Activated B cell treated with CpG ODN at 0.5 μM for 24 hours (primary cell): ENCODE measurements around the gene RCAN2. TPM values are rescaled to one million over a fixed set of nuclear protein-coding genes. Genes with fewer than 3 reads are reported as not detected.

Experiments used
- ATAC-seq: fragments of 200-7000 bp; cut with Tn5 transposase; one replicate; pipeline ENCODE4 v1.10.0; 2021; ENCODE audit warnings: low read depth, mild to moderate bottlenecking, moderate library complexity
- CTCF ChIA-PET: fragments of 350-600 bp; sonication (Branson Sonifier 250); formaldehyde crosslinking; loops from one replicate; lab custom pipeline; 2021; ENCODE audit warnings: antibody characterized with exemption; lab: Charles Lee
- POLR2A ChIA-PET: fragments of 350-600 bp; sonication (Branson Sonifier 250); formaldehyde crosslinking; loops from one replicate; lab custom pipeline; 2021; ENCODE audit warnings: antibody characterized with exemption; lab: Charles Lee
- DNase-seq: peaks from one replicate; pipeline ENCODE4 v3.0.0; 2022
- H3K27ac Mint-ChIP-seq: one replicate; pipeline ENCODE4 v1.8.0; 2020; ENCODE audit warnings: mixed read lengths
- H3K27me3 Mint-ChIP-seq: one replicate; pipeline ENCODE4 v1.8.0; 2021; ENCODE audit warnings: mixed read lengths
- H3K36me3 Mint-ChIP-seq: one replicate; pipeline ENCODE4 v1.8.0; 2021; ENCODE audit warnings: low read depth, mixed read lengths
- H3K4me1 Mint-ChIP-seq: one replicate; pipeline ENCODE4 v1.8.0; 2021; ENCODE audit warnings: mixed read lengths
- H3K4me3 Mint-ChIP-seq: one replicate; pipeline ENCODE4 v1.8.0; 2020; ENCODE audit warnings: mild to moderate bottlenecking, mixed read lengths
- H3K9me3 Mint-ChIP-seq: one replicate; pipeline ENCODE4 v1.8.0; 2020; ENCODE audit warnings: mixed read lengths
- CTCF ChIP-seq: fragments of 200-600 bp; IDR thresholded peaks from one replicate; pipeline ENCODE4 v1.8.0; 2022; ENCODE audit warnings: antibody characterized with exemption, mild to moderate bottlenecking
- intact Hi-C: fragments of 100-400 bp; cut with micrococcal nuclease; formaldehyde crosslinking; loops from one replicate; pipeline ENCODE4 v1.15.1; 2024
- total RNA-seq: library from RNA; stranded (reverse); gene quantifications from 2 replicates; pipeline ENCODE4 v1.2.3, GENCODE V29; 2022

The RCAN2 gene
- total RNA-seq, 1 donor from 2014 or later = not detected

- Mint-ChIP-seq H3K36me3 (no peaks in the 10 kb centered on the region), H3K9me3 (no peaks in the 10 kb centered on the region), H3K27ac (peak overlapping the region; percentile 93), H3K4me1 (peaks cover 54% of the 10 kb centered on the region), H3K4me3 (peak overlapping the region; percentile 73), H3K27me3 (no peaks in the 10 kb centered on the region)
- CTCF ChIA-PET = interaction anchor here (0.9 to 10.8 kb wide), 7 partner anchors 49 to 272 kb away, joined by 3 to 226 read pairs (median 4); partner anchors contain the start of genes ENPP5 and RCAN2
- TF ChIP-seq CTCF = no peak
- peak; percentile 18 for ATAC-seq
- POLR2A ChIA-PET = interaction anchor here (0.8 to 4.6 kb wide), 5 partner anchors 11 to 191 kb away, joined by 3 to 49 read pairs (median 3); partner anchors contain the start of gene ENPP4
- DNase-seq = no peak
- intact Hi-C loops = loop anchor here (1.0 to 5.0 kb wide), 8 partner anchors 90 to 828 kb away; partner anchors contain the start of genes ENPP4 and RCAN2
Measured at GRCh38 chr6:46219661-46220060, 271.6 kb downstream of the RCAN2 start.

- Mint-ChIP-seq H3K4me1 (peaks cover 54% of the 10 kb centered on the region), H3K36me3 (no peaks in the 10 kb centered on the region), H3K27me3 (no peaks in the 10 kb centered on the region), H3K27ac (peak overlapping the region; percentile 93), H3K4me3 (peak overlapping the region; percentile 44), H3K9me3 (no peaks in the 10 kb centered on the region)
- intact Hi-C loops = no loop called here
- POLR2A ChIA-PET = interaction anchor here (0.6 to 4.6 kb wide), 2 partner anchors 89 to 158 kb away, joined by 4 to 49 read pairs; partner anchors contain the start of gene ENPP4
- ATAC-seq (no peak), DNase-seq (no peak)
- CTCF ChIA-PET = interaction anchor here (0.7 to 10.8 kb wide), 4 partner anchors 33 to 191 kb away, joined by 3 to 226 read pairs (median 43); no protein-coding TSS in a partner anchor
- no peak for TF ChIP-seq CTCF
Measured at GRCh38 chr6:46218457-46218856, 272.8 kb downstream of the RCAN2 start.

GRCh38 chr6:46217671-46218131 lies 273.5 kb downstream of the RCAN2 start:
- peak; percentile 65 for ATAC-seq
- H3K27me3 Mint-ChIP-seq = no peaks in the 10 kb centered on the region
- H3K4me1 Mint-ChIP-seq = peaks cover 54% of the 10 kb centered on the region
- peak overlapping the region; percentile 93 for H3K27ac Mint-ChIP-seq
- intact Hi-C loops = loop anchor here (1.0 to 2.0 kb wide), 3 partner anchors 17 to 87 kb away; no protein-coding TSS in a partner anchor
- peak overlapping the region; percentile 44 for H3K4me3 Mint-ChIP-seq
- no peaks in the 10 kb centered on the region for H3K9me3 Mint-ChIP-seq
- POLR2A ChIA-PET = interaction anchor here (0.6 to 4.6 kb wide), 5 partner anchors 88 to 159 kb away, joined by 3 to 49 read pairs (median 4); partner anchors contain the start of gene ENPP4
- no peak for TF ChIP-seq CTCF
- CTCF ChIA-PET = interaction anchor here (0.7 to 10.8 kb wide), 4 partner anchors 33 to 192 kb away, joined by 3 to 226 read pairs (median 43); no protein-coding TSS in a partner anchor
- no peak for DNase-seq
- no peaks in the 10 kb centered on the region for H3K36me3 Mint-ChIP-seq

- Mint-ChIP-seq H3K4me3 (no peak overlapping the region), H3K4me1 (peaks cover 54% of the 10 kb centered on the region), H3K9me3 (no peaks in the 10 kb centered on the region), H3K27me3 (no peaks in the 10 kb centered on the region), H3K27ac (peak overlapping the region; percentile 93), H3K36me3 (no peaks in the 10 kb centered on the region)
- no peak for DNase-seq
- ChIA-PET POLR2A (interaction anchor here (0.7 to 4.6 kb wide), 2 partner anchors 87 to 160 kb away, joined by 4 to 49 read pairs; partner anchors contain the start of gene ENPP4), CTCF (interaction anchor here (6.3 to 10.8 kb wide), 2 partner anchors 126 to 193 kb away, joined by 83 to 226 read pairs; no protein-coding TSS in a partner anchor)
- intact Hi-C loops = loop anchor here (1.0 to 2.0 kb wide), 3 partner anchors 16 to 87 kb away; no protein-coding TSS in a partner anchor
- no peak for ATAC-seq
- no peak for TF ChIP-seq CTCF
Measured at GRCh38 chr6:46216879-46217278, 274.4 kb downstream of the RCAN2 start.

- Mint-ChIP-seq H3K36me3 (no peaks in the 10 kb centered on the region), H3K9me3 (peaks cover 2% of the 10 kb centered on the region), H3K4me1 (peaks cover 45% of the 10 kb centered on the region), H3K27me3 (no peaks in the 10 kb centered on the region), H3K4me3 (no peak overlapping the region), H3K27ac (no peak overlapping the region)
- intact Hi-C loops = loop anchor here (2.0 kb wide), 1 partner anchor 15 kb away; no protein-coding TSS in a partner anchor
- no peak for ATAC-seq
- POLR2A ChIA-PET = no interaction called here
- no peak for TF ChIP-seq CTCF
- no peak for DNase-seq
- CTCF ChIA-PET = interaction anchor here (0.7 to 10.8 kb wide), 3 partner anchors 66 to 194 kb away, joined by 3 to 226 read pairs (median 3); no protein-coding TSS in a partner anchor
Measured at GRCh38 chr6:46215777-46216176, 275.5 kb downstream of the RCAN2 start.
